Thyroid gland (tissue), 4 donors: ENCODE data around the gene DHX34. TPM values are rescaled to one million over a fixed set of nuclear protein-coding genes. Genes with fewer than 3 reads are reported as not detected.

Experiments used
- DNase-seq, 2 donors: peaks; one replicate each; pipeline ENCODE4 v3.0.0-alpha.2; 2019
- H3K27ac ChIP-seq, 3 donors: fragments of 200-600 bp; sonication (generic); 1 replicate in 2 of 3; 2 replicates in 1 of 3; pipeline ENCODE4 v1.5.1; 2016 to 2019; ENCODE audit warnings: mild to moderate bottlenecking in 1 of 3, moderate library complexity in 1 of 3
- H3K27me3 ChIP-seq: fragments of 200-600 bp; sonication (generic); one replicate; pipeline ENCODE4 v1.5.1; 2019
- H3K36me3 ChIP-seq, 2 donors: fragments of 200-600 bp; sonication (generic); one replicate each; pipeline ENCODE4 v1.5.1; 2016 to 2019
- H3K4me1 ChIP-seq, 2 donors: fragments of 200-600 bp; sonication (generic); one replicate each; pipeline ENCODE4 v1.5.1; 2017 to 2019
- H3K4me3 ChIP-seq, 3 donors: fragments of 200-600 bp; sonication (generic); replicated peaks in 1 of 3; 1 replicate in 2 of 3; 2 replicates in 1 of 3; pipeline ENCODE4 v1.5.1; 2016; ENCODE audit warnings: mild to moderate bottlenecking in 1 of 3
- H3K9me3 ChIP-seq: fragments of 200-600 bp; sonication (generic); one replicate; pipeline ENCODE4 v1.5.1; 2017
- CTCF ChIP-seq, 6 experiments: fragments of 200-600 bp in 3 of 6; fragments of 450-650 bp in 3 of 6; sonication (generic) in 3 of 6; IDR thresholded peaks; one replicate each; pipeline ENCODE4 v1.5.1; 2016 to 2019; ENCODE audit warnings: antibody characterized with exemption in 6 of 6, mild to moderate bottlenecking in 2 of 6, inconsistent platforms in 1 of 6, moderate library complexity in 1 of 6
- POLR2A ChIP-seq, 2 donors: fragments of 450-650 bp; IDR thresholded peaks; one replicate each; pipeline ENCODE4 v1.6.1; 2017; ENCODE audit warnings: antibody characterized with exemption in 2 of 2, mild to moderate bottlenecking in 2 of 2, moderate library complexity in 1 of 2
- WGBS, 2 donors: methylation state at CpG; one replicate each; pipeline ENCODE4 v1.1.5; 2017; 5-methylcytosine and 5-hydroxymethylcytosine counted together
- intact Hi-C: fragments of 100-400 bp; cut with DNase I; formaldehyde crosslinking; loops from one replicate; pipeline ENCODE4 v1.15.1; 2023
- total RNA-seq, 4 donors: library from RNA; depleted of rRNA; stranded (reverse); fragments of >200 nt; gene quantifications; one replicate each; pipeline ENCODE4 v1.2.3, GENCODE V29; 2016

Gene DHX34
- total RNA-seq, 4 donors from 2014 or later, result 15.2 to 20.1 (median 17.3) TPM

GRCh38 chr19:47377801-47378200, 28.7 kb downstream of the DHX34 start:
- no peaks in the 10 kb centered on the region for H3K27me3 ChIP-seq
- H3K4me1 ChIP-seq, result no peaks in the 10 kb centered on the region
- no peak overlapping the region for H3K4me3 ChIP-seq
- no peak overlapping the region for H3K27ac ChIP-seq
- no peak for DNase-seq
- 86 to 94% methylated on average over 8 to 9 of the region's 12 CpGs for WGBS, 2 donors
- H3K36me3 ChIP-seq, result peaks cover 65 to 73% of the 10 kb centered on the region in 2 donors
- H3K9me3 ChIP-seq, result no peaks in the 10 kb centered on the region
- TF ChIP-seq CTCF (IDR thresholded peaks at IDR 0.05), result no peak
- no peak for TF ChIP-seq POLR2A (IDR thresholded peaks at IDR 0.05)
- intact Hi-C loops, result no loop called here

GRCh38 chr19:47378246-47378645, 29.1 kb downstream of the DHX34 start:
- intact Hi-C loops, result no loop called here
- WGBS, 2 donors, result 94 to 95% methylated on average over 11 of the region's 11 CpGs
- Histone ChIP-seq H3K27ac (no peak overlapping the region), H3K4me1 (no peaks in the 10 kb centered on the region), H3K27me3 (no peaks in the 10 kb centered on the region), H3K36me3 (peaks cover 60 to 69% of the 10 kb centered on the region in 2 donors), H3K9me3 (no peaks in the 10 kb centered on the region), H3K4me3 (no peak overlapping the region)
- TF ChIP-seq CTCF (IDR thresholded peaks at IDR 0.05) (no peak), POLR2A (IDR thresholded peaks at IDR 0.05) (no peak)
- no peak for DNase-seq

- TF ChIP-seq CTCF (IDR thresholded peaks at IDR 0.05) (no peak), POLR2A (IDR thresholded peaks at IDR 0.05) (no peak)
- no peaks in the 10 kb centered on the region for H3K27me3 ChIP-seq
- no peaks in the 10 kb centered on the region for H3K4me1 ChIP-seq
Observed at GRCh38 chr19:47379381-47379938, 30.3 kb downstream of the DHX34 start.

GRCh38 chr19:47380559-47380958, 31.4 kb downstream of the DHX34 start:
- no peaks in the 10 kb centered on the region for H3K4me1 ChIP-seq
- WGBS, 2 donors, result 96 to 98% methylated on average over 6 of the region's 6 CpGs
- TF ChIP-seq CTCF (IDR thresholded peaks at IDR 0.05) (no peak), POLR2A (IDR thresholded peaks at IDR 0.05) (no peak)
- H3K9me3 ChIP-seq, result no peaks in the 10 kb centered on the region
- H3K4me3 ChIP-seq, result no peak overlapping the region
- H3K27me3 ChIP-seq, result no peaks in the 10 kb centered on the region
- H3K36me3 ChIP-seq, result peaks cover 39 to 49% of the 10 kb centered on the region in 2 donors
- DNase-seq, result no peak
- intact Hi-C loops, result no loop called here
- H3K27ac ChIP-seq, result no peak overlapping the region

More at GRCh38 chr19:47379381-47379938, 30.3 kb downstream of the DHX34 start:
- DNase-seq, result no peak
- H3K27ac ChIP-seq, result no peak overlapping the region
- intact Hi-C loops, result no loop called here
- no peak overlapping the region for H3K4me3 ChIP-seq
- H3K36me3 ChIP-seq, result peaks cover 50 to 60% of the 10 kb centered on the region in 2 donors
- H3K9me3 ChIP-seq, result no peaks in the 10 kb centered on the region
- 95 to 97% methylated on average over 17 to 21 of the region's 23 CpGs for WGBS, 2 donors

- no peak for DNase-seq
- H3K27me3 ChIP-seq, result no peaks in the 10 kb centered on the region
- H3K9me3 ChIP-seq, result no peaks in the 10 kb centered on the region
- H3K27ac ChIP-seq, result no peak overlapping the region
- H3K4me1 ChIP-seq, result no peaks in the 10 kb centered on the region
- H3K36me3 ChIP-seq, result peaks cover 34 to 43% of the 10 kb centered on the region in 2 donors
- no peak for TF ChIP-seq CTCF (IDR thresholded peaks at IDR 0.05)
- TF ChIP-seq POLR2A (IDR thresholded peaks at IDR 0.05), result no peak
- no peak overlapping the region for H3K4me3 ChIP-seq
- 91 to 95% methylated on average over 13 of the region's 14 CpGs for WGBS, 2 donors
- intact Hi-C loops, result no loop called here
Observed at GRCh38 chr19:47381121-47381520, 32.0 kb downstream of the DHX34 start.
